K562 (cell line): ENCODE results near the gene IPO9. TPM values are rescaled to one million over a fixed set of nuclear protein-coding genes. Genes with fewer than 3 reads are reported as not detected.

Experiments
- ATF6 ChIP-seq: sonication (generic); formaldehyde crosslinking; IDR thresholded peaks from 2 replicates; pipeline ENCODE4 v1.4.0; 2020; ENCODE audit warnings: mild to moderate bottlenecking, missing genetic modification reagents
- BCOR ChIP-seq: fragments of 450-650 bp; IDR thresholded peaks from 2 replicates; pipeline ENCODE4 v1.6.1; 2016
- DNMT1 ChIP-seq: fragments of 450-650 bp; IDR thresholded peaks from 2 replicates; pipeline ENCODE4 v1.6.1; 2016; ENCODE audit warnings: antibody characterized with exemption, mild to moderate bottlenecking
- GTF2A2 ChIP-seq: IDR thresholded peaks from 2 replicates; pipeline ENCODE4 v1.6.1; 2016; ENCODE audit warnings: mild to moderate bottlenecking, missing genetic modification characterization, missing compliant biosample characterization
- MAFK ChIP-seq: IDR thresholded peaks from 2 replicates; pipeline ENCODE4 v1.6.1; 2011; ENCODE audit warnings: low read length, improper control_type of control experiment
- MBD2 ChIP-seq: sonication (generic); IDR thresholded peaks from 2 replicates; pipeline ENCODE4 v1.6.1; 2016; ENCODE audit warnings: low read depth, borderline replicate concordance
- NR2C1 ChIP-seq, 2 experiments: fragments of 450-650 bp; IDR thresholded peaks; 2 replicates each; pipeline ENCODE4 v1.6.1; 2017; ENCODE audit warnings: mild to moderate bottlenecking in 2 of 2, antibody characterized with exemption in 1 of 2, inconsistent platforms in 1 of 2, missing compliant biosample characterization in 1 of 2, missing genetic modification characterization in 1 of 2
- NUFIP1 ChIP-seq: fragments of 450-650 bp; IDR thresholded peaks from 2 replicates; pipeline ENCODE4 v1.6.1; 2018; ENCODE audit not compliant: partially characterized antibody
- PHF8 ChIP-seq: fragments of 200-600 bp; sonication (generic); IDR thresholded peaks from 2 replicates; pipeline ENCODE4 v1.6.1; 2012; ENCODE audit warnings: mixed run types, mild to moderate bottlenecking, inconsistent platforms, low read length, moderate library complexity, borderline replicate concordance
- PREB ChIP-seq: sonication (generic); formaldehyde crosslinking; IDR thresholded peaks from 2 replicates; pipeline ENCODE4 v1.8.1; 2023; ENCODE audit warnings: mild to moderate bottlenecking, missing genetic modification reagents
- RFX5 ChIP-seq: IDR thresholded peaks from 2 replicates; pipeline ENCODE4 v1.6.1; 2011; ENCODE audit warnings: low read depth, mild to moderate bottlenecking, improper control_type of control experiment, low read length
- SAFB2 ChIP-seq: fragments of 200-400 bp; formaldehyde crosslinking; IDR thresholded peaks from 2 replicates; pipeline ENCODE4 v1.6.1; 2018; ENCODE audit warnings: borderline replicate concordance, low read length, low read depth, moderate library complexity; ENCODE audit not compliant: severe bottlenecking
- SMARCA5 ChIP-seq: fragments of 450-650 bp; IDR thresholded peaks from 2 replicates; pipeline ENCODE4 v1.6.1; 2016
- SRSF1 ChIP-seq: fragments of 200-400 bp; formaldehyde crosslinking; IDR thresholded peaks from 2 replicates; pipeline ENCODE4 v1.6.1; 2017; ENCODE audit warnings: mild to moderate bottlenecking, low read depth, low read length, moderate library complexity
- SRSF9 ChIP-seq: fragments of 200-400 bp; formaldehyde crosslinking; IDR thresholded peaks from 2 replicates; pipeline ENCODE4 v1.6.1; 2017; ENCODE audit warnings: low read depth, low read length, borderline replicate concordance
- XRCC4 ChIP-seq: IDR thresholded peaks from one replicate; pipeline ENCODE4 v1.6.1; 2011; ENCODE audit not compliant: insufficient read depth, insufficient read length; ENCODE audit errors: extremely low read depth
- ZBTB26 ChIP-seq: fragments of 450-650 bp; formaldehyde crosslinking; IDR thresholded peaks from 2 replicates; pipeline ENCODE4 v1.4.0; 2022; ENCODE audit warnings: missing genetic modification characterization
- ZBTB33 ChIP-seq: sonication (generic); formaldehyde crosslinking; IDR thresholded peaks from 2 replicates; pipeline ENCODE4 v1.8.1; 2023; ENCODE audit warnings: mild to moderate bottlenecking, missing genetic modification reagents
- ZBTB34 ChIP-seq: fragments of 250-450 bp; sonication (Bioruptor Pico); IDR thresholded peaks from 2 replicates; pipeline ENCODE4 v1.8.0; 2021; ENCODE audit warnings: mild to moderate bottlenecking, moderate library complexity
- polyA plus RNA-seq, 8 experiments: library from polyadenylated mRNA; depleted of rRNA in 4 of 8; stranded (reverse) in 5 of 8; unstranded in 3 of 8; fragments of >200 nt; fragmentation: Nextera tagmentation in 2 of 8; fragmentation: Illumina TruSeq in 1 of 8; extraction: Ambion mirVana in 2 of 8; extraction: Trizol in 1 of 8; gene quantifications; 2 replicates each; pipeline versions ENCODE4 v1.2.1 to v1.2.3, GENCODE V29; 2011 to 2014; ENCODE audit warnings: inconsistent platforms in 1 of 8, missing spikeins in 1 of 8
- total RNA-seq, 7 experiments: library from RNA; depleted of rRNA in 6 of 7; stranded (reverse); fragments of >200 nt in 6 of 7; fragmentation: Illumina TruSeq in 2 of 7; extraction: Trizol in 2 of 7; gene quantifications; 2 replicates each; pipeline versions ENCODE4 v1.2.1 to v1.2.3, GENCODE V29; 2011 to 2021; ENCODE audit warnings: low replicate concordance in 1 of 7

IPO9 gene
- total and polyA plus RNA-seq, 9 of the 15 experiments (the other 6 are each of a cell fraction or from before 2014, with no cell fraction given), result 27.9 to 78.6 (median 43.9) TPM

- TF ChIP-seq DNMT1, result no peak; the same call in 1 of the 2 replicates
- no peak for TF ChIP-seq SRSF1
- no peak for TF ChIP-seq ZBTB34 (CRISPR knock-in tag)
- peak; percentile 95 for TF ChIP-seq BCOR
- peak; percentile 73; the same call in 1 of the 2 replicates for TF ChIP-seq GTF2A2
- 0 out of 2 replicates have a peak, but pooled peaks have one; percentile 71 for TF ChIP-seq ATF6 (CRISPR knock-in tag)
- no peak for TF ChIP-seq MAFK
- TF ChIP-seq SMARCA5, result peak; percentile 90
- peak; percentile 19; the same call in 1 of the 2 replicates for TF ChIP-seq ZBTB26 (CRISPR knock-in tag)
- no peak for TF ChIP-seq XRCC4
- no peak for TF ChIP-seq NR2C1 (IDR thresholded peaks at IDR 0.05)
- TF ChIP-seq NR2C1 (tag; IDR thresholded peaks at IDR 0.05), result no peak
- no peak for TF ChIP-seq SRSF9
- no peak for TF ChIP-seq PREB (CRISPR knock-in tag)
- peak; percentile 56; the same call in 1 of the 2 replicates for TF ChIP-seq ZBTB33
- TF ChIP-seq SAFB2, result no peak
- TF ChIP-seq NUFIP1, result no peak
- peak; percentile 77; the same call in 1 of the 2 replicates for TF ChIP-seq MBD2
- no peak for TF ChIP-seq RFX5
- peak; percentile 99 for TF ChIP-seq PHF8
These were observed at the start of gene IPO9 (continued) for GRCh38 chr1:201828820-201829774.
